ENCODE measurements around the gene PLPP4.

The PLPP4 gene

GRCh38 chr10:120588311-120588710 lies 131.3 kb downstream of the PLPP4 start:
- peak in 1 of 42 donors; percentile 15 for DNase-seq
- intact Hi-C loops (cut with DNase I) = no loop called here

GRCh38 chr10:120593693-120594092 lies 136.7 kb downstream of the PLPP4 start:
- intact Hi-C loops (cut with DNase I) = no loop called here
- DNase-seq = peak in 1 of 42 donors; percentile 22

DNA sequence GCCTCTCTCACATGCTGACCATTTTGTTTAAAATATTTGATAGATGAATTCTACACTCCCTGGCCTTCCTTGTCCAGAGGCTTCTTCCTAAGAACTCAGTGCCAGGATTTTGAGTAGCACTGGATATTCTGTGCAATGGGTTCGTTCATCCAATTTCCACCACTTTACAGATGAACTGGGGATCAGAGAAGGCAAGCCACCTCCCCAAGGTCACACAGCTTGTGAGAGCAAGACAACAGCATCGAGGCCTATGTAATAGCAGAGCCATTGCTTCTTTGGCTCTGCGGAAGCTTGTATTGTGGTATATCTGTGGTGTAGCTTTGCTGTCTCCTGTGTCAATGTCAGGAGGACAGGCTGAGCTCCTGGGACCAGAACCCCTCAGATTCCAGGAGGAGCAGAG lies 140.9 kb downstream of the PLPP4 start:
- DNase-seq = no peak
- intact Hi-C loops (cut with DNase I) = no loop called here

DNA sequence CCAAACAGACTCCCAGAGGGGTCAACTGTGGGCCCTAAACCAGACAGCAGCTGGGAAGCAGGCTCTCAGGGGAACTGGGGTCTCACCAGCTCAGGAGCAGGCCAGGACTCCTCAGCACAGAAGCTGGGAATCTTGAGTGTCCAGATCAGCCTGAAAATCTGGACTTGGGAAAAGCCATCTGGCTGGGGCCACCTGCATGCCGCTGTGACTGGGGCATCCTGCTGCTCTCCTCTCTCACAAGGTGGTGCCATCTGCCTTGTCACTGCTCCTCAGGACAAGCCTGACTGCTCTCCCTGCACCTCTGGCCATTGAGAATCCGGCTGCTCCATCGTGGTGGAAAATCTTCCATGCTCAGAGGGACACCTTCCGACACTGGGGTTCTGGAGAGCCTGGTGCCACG lies 141.4 kb downstream of the PLPP4 start:
- DNase-seq = peak in 1 of 42 donors; percentile 9
- intact Hi-C loops (cut with DNase I) = no loop called here

DNA sequence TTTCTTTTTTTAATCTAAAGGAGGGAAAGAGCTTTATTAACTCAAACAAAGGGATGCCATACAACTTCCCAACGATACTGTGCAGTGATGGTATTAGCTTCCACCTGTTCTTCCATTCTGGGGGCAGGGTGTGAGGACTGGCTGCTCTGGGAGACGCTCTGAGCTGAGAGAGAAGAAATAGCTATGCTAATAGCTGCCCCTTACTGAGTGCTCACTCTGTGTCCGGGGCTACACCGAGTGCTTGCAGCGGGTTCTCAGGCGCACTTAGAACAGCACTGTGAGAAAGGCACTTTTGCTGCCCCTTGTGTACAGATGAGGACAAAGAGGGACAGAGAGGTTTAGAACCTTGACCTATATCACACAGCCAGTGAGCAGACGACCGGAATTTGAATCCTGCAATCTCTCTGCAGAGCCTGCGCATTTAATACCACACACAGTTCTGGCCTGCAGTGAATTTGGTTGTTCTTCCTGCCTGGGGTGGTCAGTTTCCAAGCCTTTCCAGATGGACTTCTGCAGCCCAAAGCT lies 142.2 kb downstream of the PLPP4 start:
- intact Hi-C loops (cut with DNase I) = no loop called here
- DNase-seq = no peak

- DNase-seq = peak in 1 of 42 donors; percentile 35
- intact Hi-C loops (cut with DNase I) = no loop called here
Measured at GRCh38 chr10:120600871-120601649, 144.0 kb downstream of the PLPP4 start.

DNA sequence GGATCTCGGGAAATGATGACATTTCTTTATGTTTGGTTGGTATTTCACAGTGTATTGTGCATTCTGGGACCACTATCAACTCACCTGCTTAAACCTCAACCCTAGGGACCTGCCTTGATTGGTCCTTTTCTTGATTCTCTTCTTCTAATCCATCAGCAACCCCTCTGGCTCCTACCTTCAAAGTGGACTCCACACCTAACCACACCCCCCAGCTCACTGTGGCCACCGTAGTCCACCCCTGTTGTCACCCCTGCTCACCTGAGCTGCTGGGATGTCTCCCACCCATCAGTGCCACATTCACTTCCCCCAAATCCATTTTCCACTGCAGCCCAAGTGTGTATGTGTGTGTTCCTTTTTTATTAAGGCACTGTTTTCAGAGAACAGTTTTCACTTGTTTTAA lies 145.0 kb downstream of the PLPP4 start:
- DNase-seq = no peak
- intact Hi-C loops (cut with DNase I) = no loop called here

- DNase-seq = no peak
- intact Hi-C loops (cut with DNase I) = no loop called here
Measured at GRCh38 chr10:120605410-120605809, 148.4 kb downstream of the PLPP4 start.

- no peak for DNase-seq
- intact Hi-C loops (cut with DNase I) = no loop called here
Measured at GRCh38 chr10:120606051-120606764, 149.2 kb downstream of the PLPP4 start.

DNA sequence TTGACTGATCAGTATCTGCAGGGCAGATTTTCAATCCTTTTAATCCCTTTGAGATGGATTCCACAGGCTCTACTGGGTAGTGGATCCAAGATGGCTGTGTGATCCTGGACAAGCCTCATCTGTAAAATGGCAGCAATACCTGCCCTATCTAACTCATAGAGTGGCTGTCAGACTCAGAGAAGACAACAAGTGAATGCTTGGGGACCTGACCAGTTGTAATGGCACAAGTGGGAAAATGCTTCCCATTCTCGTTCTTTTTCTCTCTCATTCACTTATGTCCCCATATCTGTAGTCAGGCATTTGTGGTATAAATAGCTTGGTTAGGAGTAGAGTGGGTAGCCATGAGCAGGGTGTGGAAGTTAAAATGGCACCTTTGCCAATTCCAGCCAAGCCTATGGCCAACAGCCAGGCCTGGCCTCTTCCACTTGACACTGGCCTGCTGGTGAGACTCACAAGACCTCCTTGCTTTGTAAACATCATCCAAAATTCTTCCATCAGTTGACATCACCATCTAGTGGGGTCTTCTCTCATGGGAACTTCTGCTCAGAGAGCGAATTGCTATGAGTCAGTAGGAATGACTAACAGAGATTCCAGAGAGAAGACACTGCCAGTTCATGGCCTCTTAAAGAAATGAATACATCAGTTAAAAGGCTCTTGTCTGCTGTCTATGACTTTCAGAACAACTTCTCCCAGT lies 150.1 kb downstream of the PLPP4 start:
- no peak for DNase-seq
- intact Hi-C loops (cut with DNase I) = no loop called here

DNA sequence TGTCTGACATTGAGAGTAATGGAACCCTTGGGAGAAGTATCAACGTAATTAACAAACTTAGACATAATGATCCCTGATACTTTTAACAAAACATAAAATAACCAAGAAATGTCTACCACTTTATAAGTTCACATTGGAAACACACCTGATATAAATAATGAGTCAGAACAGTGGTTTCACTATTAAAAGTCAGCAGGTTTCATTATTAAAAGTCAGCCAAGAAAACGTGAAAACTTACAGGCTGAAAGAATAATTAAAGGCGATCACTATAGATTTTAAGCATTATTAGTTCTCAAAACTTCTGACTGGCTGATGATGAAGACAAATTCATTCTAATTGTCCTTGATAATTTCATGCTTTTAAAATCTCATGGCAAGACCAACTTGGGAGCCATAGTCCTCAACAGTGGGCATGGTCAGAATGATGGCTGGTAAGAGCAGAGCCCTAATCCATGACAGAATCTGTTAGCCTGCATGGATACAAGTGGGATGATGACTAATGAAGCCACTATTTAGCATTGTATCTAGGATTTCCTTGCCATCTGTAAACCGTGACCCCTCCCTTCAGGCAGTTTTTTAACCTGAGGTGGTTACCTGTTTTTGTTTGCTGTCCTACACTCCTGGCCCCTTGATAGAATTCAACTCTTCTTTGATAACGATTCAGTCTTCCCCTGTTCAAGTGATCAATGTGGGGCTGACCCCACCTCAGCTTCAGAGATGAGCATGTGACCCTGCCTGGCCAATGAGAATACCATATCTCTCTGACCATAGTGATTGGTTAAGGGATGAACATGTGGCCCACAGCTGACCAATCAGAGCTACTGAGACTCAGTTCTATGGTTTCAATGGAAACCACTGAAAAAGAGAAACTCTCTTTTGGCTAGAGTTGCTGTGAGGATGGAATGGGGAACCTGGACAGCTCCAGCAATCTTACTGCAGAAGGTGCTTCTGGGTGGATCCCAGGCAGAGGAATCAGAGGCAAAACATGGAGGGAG lies 151.0 kb downstream of the PLPP4 start:
- intact Hi-C loops (cut with DNase I) = no loop called here
- DNase-seq = no peak

DNA sequence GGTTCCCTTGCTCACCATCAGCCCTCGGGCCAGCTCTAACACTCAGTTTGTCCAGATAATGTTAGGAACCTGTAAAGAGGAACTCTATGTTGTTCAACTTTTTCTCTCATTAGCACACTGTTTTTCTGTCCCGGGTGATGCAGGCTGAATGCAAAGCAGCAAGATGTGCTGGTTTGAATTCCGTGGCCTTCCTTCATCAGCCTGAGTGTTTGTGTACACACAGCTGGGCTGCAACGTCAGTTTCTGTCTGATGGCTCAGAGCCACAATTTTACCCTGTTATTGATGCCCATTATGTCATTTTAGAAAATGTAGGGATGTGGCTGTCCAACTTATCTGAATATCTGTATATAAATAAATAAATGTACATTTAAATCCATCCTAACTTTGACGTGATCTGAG lies 152.0 kb downstream of the PLPP4 start:
- intact Hi-C loops (cut with DNase I) = no loop called here
- DNase-seq = peak in 3 of 42 donors; percentile 8 to 18 (median 17)

GRCh38 chr10:120610791-120611190 lies 153.8 kb downstream of the PLPP4 start:
- intact Hi-C loops (cut with DNase I) = no loop called here
- DNase-seq = no peak

DNA sequence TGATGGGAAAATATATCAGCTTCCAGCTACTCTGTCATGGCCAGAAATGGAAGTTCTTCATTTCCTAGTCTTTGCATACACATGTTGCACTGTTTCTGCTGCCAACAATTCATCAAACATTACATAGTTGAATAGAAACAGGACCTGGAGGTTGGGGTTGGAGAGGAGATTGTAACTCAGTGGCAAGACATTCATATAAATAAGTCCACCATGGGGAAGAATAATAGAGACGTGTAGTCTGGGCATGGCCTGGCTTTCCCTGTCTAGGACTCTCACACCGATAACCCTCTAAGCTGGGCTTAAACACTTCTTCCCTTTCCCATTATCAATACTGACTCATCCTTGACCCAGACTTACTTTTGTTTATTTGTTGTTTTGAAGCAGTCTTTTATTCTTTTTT lies 155.7 kb downstream of the PLPP4 start:
- intact Hi-C loops (cut with DNase I) = no loop called here

GRCh38 chr10:120613180-120613579 lies 156.2 kb downstream of the PLPP4 start:
- DNase-seq = no peak
- intact Hi-C loops (cut with DNase I) = no loop called here

More for the DNA sequence above, 155.7 kb downstream of the PLPP4 start:
- DNase-seq = no peak

- DNase-seq = no peak
- intact Hi-C loops (cut with DNase I) = no loop called here
Measured at GRCh38 chr10:120614680-120615079, 157.7 kb downstream of the PLPP4 start.

DNA sequence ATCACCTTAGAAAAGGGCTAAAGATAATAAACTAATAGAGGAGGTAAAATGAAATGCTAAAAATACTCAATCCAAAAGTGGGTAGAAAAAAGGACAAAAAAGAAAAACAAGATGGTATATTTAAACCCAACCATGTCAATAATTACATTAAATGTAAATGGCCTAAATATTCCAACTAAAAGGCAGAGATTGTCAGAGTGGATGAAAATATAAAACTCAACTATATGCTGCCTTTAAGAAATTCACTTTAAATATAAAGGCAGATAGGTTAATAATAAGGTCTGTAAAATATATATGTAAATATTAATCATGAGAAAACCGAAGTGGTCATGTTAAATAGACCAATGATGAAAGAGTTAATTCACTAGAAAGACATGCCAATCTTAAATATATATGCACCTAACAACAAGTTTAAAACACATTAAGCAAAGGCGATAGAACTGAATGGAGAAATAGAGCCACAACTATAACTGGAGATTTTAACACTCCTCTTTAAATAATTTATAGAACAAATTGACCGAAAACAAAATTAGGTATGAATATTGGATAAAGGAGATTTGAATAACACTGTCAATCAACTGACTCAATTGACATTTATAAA lies 159.4 kb downstream of the PLPP4 start:
- DNase-seq = no peak
- intact Hi-C loops (cut with DNase I) = no loop called here

GRCh38 chr10:120628197-120628596 lies 171.2 kb downstream of the PLPP4 start:
- intact Hi-C loops (cut with DNase I) = no loop called here
- DNase-seq = no peak

All from head of caudate nucleus (tissue), 42 donors.